NCI-H128 (cell line): Measurements from ENCODE around the gene JDP2.

ENCODE experiments used
- DNase-seq: peaks from one replicate; lab custom pipeline; 2025; ENCODE audit not compliant: unreplicated experiment; lab: John Stamatoyannopoulos, UW

JDP2 gene

GRCh38 chr14:75409316-75410205 is 18.3 kb upstream of the JDP2 start:
- no peak for DNase-seq

GRCh38 chr14:75411214-75411540 is 16.6 kb upstream of the JDP2 start:
- peak; percentile 39 for DNase-seq

- DNase-seq: no peak
Measured at GRCh38 chr14:75413013-75413412, 14.8 kb upstream of the JDP2 start.

- no peak for DNase-seq
Measured at GRCh38 chr14:75417674-75418073, 10.1 kb upstream of the JDP2 start.

- DNase-seq: no peak
Measured at GRCh38 chr14:75418850-75419768, 8.7 kb upstream of the JDP2 start.

- DNase-seq: no peak
Measured at GRCh38 chr14:75422169-75422568, 5.7 kb upstream of the JDP2 start.

GRCh38 chr14:75424496-75424895 is 3.3 kb upstream of the JDP2 start:
- no peak for DNase-seq

- DNase-seq: no peak
Measured at GRCh38 chr14:75425446-75425845, 2.4 kb upstream of the JDP2 start.

- no peak for DNase-seq
Measured at GRCh38 chr14:75426332-75427125, 1.3 kb upstream of the JDP2 start.

- DNase-seq: no peak
Measured at GRCh38 chr14:75427126-75427481, 718 bp upstream of the JDP2 start.

GRCh38 chr14:75428230-75429104 is 645 bp downstream of the JDP2 start:
- no peak for DNase-seq

- no peak for DNase-seq
Measured at GRCh38 chr14:75429562-75429961, 1.7 kb downstream of the JDP2 start.

- DNase-seq: no peak
Measured at GRCh38 chr14:75430116-75430515, 2.3 kb downstream of the JDP2 start.

- DNase-seq: no peak
Measured at GRCh38 chr14:75430526-75430925, 2.7 kb downstream of the JDP2 start.

GRCh38 chr14:75430976-75431375 is 3.2 kb downstream of the JDP2 start:
- no peak for DNase-seq

GRCh38 chr14:75431827-75432226 is 4.0 kb downstream of the JDP2 start:
- no peak for DNase-seq

- DNase-seq: no peak
Measured at GRCh38 chr14:75432411-75432810, 4.6 kb downstream of the JDP2 start.

GRCh38 chr14:75433631-75434071 is 5.8 kb downstream of the JDP2 start:
- no peak for DNase-seq

GRCh38 chr14:75434138-75434889 is 6.5 kb downstream of the JDP2 start:
- DNase-seq: no peak

- no peak for DNase-seq
Measured at GRCh38 chr14:75434890-75435248, 7.0 kb downstream of the JDP2 start.
